ENCODE results near the gene NAV3.

The NAV3 gene

DNA sequence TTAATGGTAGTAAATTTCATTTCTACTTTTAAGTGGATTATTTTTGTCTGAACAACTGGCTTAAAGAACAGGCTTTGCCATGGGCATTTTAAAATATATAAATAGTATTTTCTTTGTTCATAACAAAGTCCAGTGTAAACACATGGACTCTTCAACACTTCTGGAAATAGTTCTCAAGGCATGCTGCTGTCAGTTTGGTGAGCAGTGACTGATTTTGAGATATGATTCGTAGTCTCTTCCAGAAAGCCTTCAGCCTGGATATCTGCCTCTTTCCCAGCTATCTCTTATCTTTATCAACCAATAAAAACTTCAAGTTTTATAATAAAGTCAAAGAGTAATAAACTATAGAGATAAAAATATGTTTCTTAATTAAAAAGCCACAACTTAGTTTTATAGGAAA lies 110.7 kb downstream of the NAV3 start:
- Histone ChIP-seq H3K9ac (ENCODE audit: low read length in 5 of 5) (no peak overlapping the region), H3K27ac (ENCODE audit: low read depth, low read length) (no peak overlapping the region), H3K4me1 (ENCODE audit: control insufficient read depth in 5 of 5, insufficient read depth in 5 of 5, low read length in 5 of 5) (peaks cover 0 to 16% (median 9%) of the 10 kb centered on the region in 5 donors), H3K27me3 (ENCODE audit: control insufficient read depth in 5 of 5, insufficient read depth in 4 of 5, low read length in 5 of 5) (no peaks in the 10 kb centered on the region), H3K4me3 (ENCODE audit: low read depth in 1 of 5, low read length in 5 of 5) (no peak overlapping the region), H3K9me3 (ENCODE audit: control insufficient read depth in 5 of 5, low read length in 5 of 5) (no peaks in the 10 kb centered on the region), H3K36me3 (ENCODE audit: control insufficient read depth in 5 of 5, insufficient read depth in 5 of 5, low read length in 5 of 5) (no peaks in the 10 kb centered on the region)

DNA sequence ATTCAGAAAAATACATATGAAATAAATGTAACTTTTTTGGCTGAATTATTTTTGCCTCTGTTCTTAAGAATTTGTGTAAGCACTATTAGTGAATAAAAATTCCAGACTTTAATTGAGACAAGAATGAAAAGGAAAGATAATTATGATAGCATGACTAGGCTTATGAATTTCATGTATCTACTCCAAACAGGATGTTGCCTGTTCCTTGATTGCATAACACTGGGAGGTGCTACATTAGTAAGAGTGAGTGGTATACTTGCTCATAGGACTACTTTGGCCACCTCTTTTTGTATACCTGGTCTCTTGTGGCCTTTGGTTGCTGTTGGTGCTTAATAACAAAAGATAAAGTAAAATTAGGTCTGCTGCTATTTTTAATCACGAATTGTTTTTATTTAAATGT lies 112.8 kb downstream of the NAV3 start:
- Histone ChIP-seq H3K9ac (ENCODE audit: low read length in 5 of 5) (no peak overlapping the region), H3K9me3 (ENCODE audit: control insufficient read depth in 5 of 5, low read length in 5 of 5) (no peaks in the 10 kb centered on the region), H3K4me1 (ENCODE audit: control insufficient read depth in 5 of 5, insufficient read depth in 5 of 5, low read length in 5 of 5) (peaks cover 0 to 23% (median 10%) of the 10 kb centered on the region in 5 donors), H3K4me3 (ENCODE audit: low read depth in 1 of 5, low read length in 5 of 5) (no peak overlapping the region), H3K27me3 (ENCODE audit: control insufficient read depth in 5 of 5, insufficient read depth in 4 of 5, low read length in 5 of 5) (no peaks in the 10 kb centered on the region), H3K36me3 (ENCODE audit: control insufficient read depth in 5 of 5, insufficient read depth in 5 of 5, low read length in 5 of 5) (no peaks in the 10 kb centered on the region), H3K27ac (ENCODE audit: low read depth, low read length) (no peak overlapping the region)

DNA sequence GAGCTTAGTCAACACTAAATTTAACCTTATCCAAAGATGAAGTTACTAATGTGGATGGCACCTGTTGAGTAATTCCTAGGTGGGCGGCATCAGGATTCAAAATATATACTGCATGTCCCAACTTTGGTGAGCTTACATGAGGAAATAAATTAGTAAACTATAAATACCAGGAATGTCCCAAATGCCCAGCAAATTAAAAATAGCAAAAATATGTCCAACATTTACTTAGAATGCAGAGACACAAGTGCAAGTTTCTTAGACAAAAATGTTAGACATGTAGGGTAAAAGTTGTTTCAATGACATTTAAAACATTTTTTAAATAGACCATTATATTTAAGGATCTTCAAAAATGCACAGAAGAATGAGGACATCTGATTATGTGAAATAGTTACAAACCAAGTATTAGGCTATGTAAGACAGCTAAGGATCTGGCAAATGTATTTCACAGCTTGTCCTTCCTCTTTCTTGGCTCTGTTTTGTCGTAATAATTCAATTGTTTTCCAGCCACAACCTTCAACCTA lies 115.9 kb downstream of the NAV3 start:
- Histone ChIP-seq H3K4me1 (ENCODE audit: control insufficient read depth in 5 of 5, insufficient read depth in 5 of 5, low read length in 5 of 5) (peaks cover 0 to 13% (median 7%) of the 10 kb centered on the region in 5 donors), H3K4me3 (ENCODE audit: low read depth in 1 of 5, low read length in 5 of 5) (no peak overlapping the region), H3K9me3 (ENCODE audit: control insufficient read depth in 5 of 5, low read length in 5 of 5) (no peaks in the 10 kb centered on the region), H3K27me3 (ENCODE audit: control insufficient read depth in 5 of 5, insufficient read depth in 4 of 5, low read length in 5 of 5) (no peaks in the 10 kb centered on the region), H3K36me3 (ENCODE audit: control insufficient read depth in 5 of 5, insufficient read depth in 5 of 5, low read length in 5 of 5) (no peaks in the 10 kb centered on the region), H3K27ac (ENCODE audit: low read depth, low read length) (no peak overlapping the region), H3K9ac (ENCODE audit: low read length in 5 of 5) (no peak overlapping the region)

DNA sequence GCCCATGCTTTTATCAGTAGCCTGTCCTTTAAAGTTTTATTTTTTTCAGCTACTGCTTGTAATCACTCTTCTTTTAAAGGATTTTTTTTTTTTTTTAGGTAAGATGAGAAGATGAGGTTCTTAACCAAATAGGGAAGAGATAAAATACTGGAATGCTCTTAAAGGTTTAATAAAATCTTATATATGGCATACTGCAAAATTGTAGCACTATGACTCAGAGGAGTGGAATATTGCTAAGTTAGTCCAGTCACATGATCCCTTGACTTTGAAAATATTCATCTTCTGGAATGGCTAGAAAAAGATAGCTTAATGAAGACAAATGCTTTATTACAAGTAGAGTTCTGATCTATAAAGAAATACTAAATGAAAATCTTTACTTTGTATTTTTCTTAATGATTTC lies 116.6 kb downstream of the NAV3 start:
- H3K27me3 ChIP-seq (ENCODE audit: control insufficient read depth in 5 of 5, insufficient read depth in 4 of 5, low read length in 5 of 5), result no peaks in the 10 kb centered on the region
- H3K9ac ChIP-seq (ENCODE audit: low read length in 5 of 5), result no peak overlapping the region
- H3K36me3 ChIP-seq (ENCODE audit: control insufficient read depth in 5 of 5, insufficient read depth in 5 of 5, low read length in 5 of 5), result no peaks in the 10 kb centered on the region
- no peaks in the 10 kb centered on the region for H3K9me3 ChIP-seq (ENCODE audit: control insufficient read depth in 5 of 5, low read length in 5 of 5)
- no peak overlapping the region for H3K27ac ChIP-seq (ENCODE audit: low read depth, low read length)
- H3K4me3 ChIP-seq (ENCODE audit: low read depth in 1 of 5, low read length in 5 of 5), result no peak overlapping the region
- H3K4me1 ChIP-seq (ENCODE audit: control insufficient read depth in 5 of 5, insufficient read depth in 5 of 5, low read length in 5 of 5), result peaks cover 0 to 13% (median 7%) of the 10 kb centered on the region in 5 donors

DNA sequence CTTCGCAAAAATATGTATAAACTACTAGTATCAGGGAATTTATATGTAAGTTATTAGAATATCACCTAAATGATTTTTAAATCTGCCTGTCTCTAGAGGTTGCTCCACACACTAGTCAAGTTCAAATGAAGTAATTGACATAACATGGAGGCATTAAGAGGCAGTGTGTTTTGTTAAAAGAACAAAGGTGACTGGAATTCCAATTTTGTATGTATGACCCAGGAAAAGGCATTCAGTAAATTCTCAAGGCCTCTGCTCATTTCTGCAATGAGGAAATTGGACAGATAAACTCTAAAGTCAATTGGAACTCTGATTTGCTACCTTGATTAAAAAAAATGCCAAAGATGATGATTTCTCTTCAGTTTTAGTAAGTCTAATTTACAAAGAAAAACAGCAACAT lies 117.1 kb downstream of the NAV3 start:
- Histone ChIP-seq H3K27ac (ENCODE audit: low read depth, low read length) (no peak overlapping the region), H3K4me1 (ENCODE audit: control insufficient read depth in 5 of 5, insufficient read depth in 5 of 5, low read length in 5 of 5) (peaks cover 0 to 13% (median 6%) of the 10 kb centered on the region in 5 donors), H3K9ac (ENCODE audit: low read length in 5 of 5) (no peak overlapping the region), H3K9me3 (ENCODE audit: control insufficient read depth in 5 of 5, low read length in 5 of 5) (no peaks in the 10 kb centered on the region), H3K27me3 (ENCODE audit: control insufficient read depth in 5 of 5, insufficient read depth in 4 of 5, low read length in 5 of 5) (no peaks in the 10 kb centered on the region), H3K4me3 (ENCODE audit: low read depth in 1 of 5, low read length in 5 of 5) (no peak overlapping the region), H3K36me3 (ENCODE audit: control insufficient read depth in 5 of 5, insufficient read depth in 5 of 5, low read length in 5 of 5) (no peaks in the 10 kb centered on the region)

DNA sequence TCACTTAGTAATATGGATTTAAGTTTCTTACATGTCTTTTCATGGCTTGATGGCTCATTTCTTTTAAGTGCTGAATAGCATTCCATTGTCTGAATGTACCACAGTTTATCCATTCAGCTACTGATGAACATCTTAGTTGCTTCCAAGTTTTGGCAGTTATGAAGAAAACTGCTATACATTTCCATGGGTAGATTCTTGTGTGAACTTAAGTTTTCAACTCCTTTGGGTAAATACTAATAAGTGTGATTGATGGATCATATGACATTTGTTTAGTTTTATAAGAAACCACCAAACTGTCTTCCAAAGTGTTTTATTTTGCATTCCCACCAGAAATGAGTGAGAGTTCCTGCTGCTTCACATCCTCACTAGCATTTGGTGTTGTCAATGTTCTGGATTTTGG lies 119.2 kb downstream of the NAV3 start:
- Histone ChIP-seq H3K36me3 (ENCODE audit: control insufficient read depth in 5 of 5, insufficient read depth in 5 of 5, low read length in 5 of 5) (no peaks in the 10 kb centered on the region), H3K27me3 (ENCODE audit: control insufficient read depth in 5 of 5, insufficient read depth in 4 of 5, low read length in 5 of 5) (no peaks in the 10 kb centered on the region), H3K9me3 (ENCODE audit: control insufficient read depth in 5 of 5, low read length in 5 of 5) (no peaks in the 10 kb centered on the region), H3K4me3 (ENCODE audit: low read depth in 1 of 5, low read length in 5 of 5) (no peak overlapping the region), H3K27ac (ENCODE audit: low read depth, low read length) (no peak overlapping the region), H3K4me1 (ENCODE audit: control insufficient read depth in 5 of 5, insufficient read depth in 5 of 5, low read length in 5 of 5) (peaks cover 0 to 7% (median 0%) of the 10 kb centered on the region in 5 donors), H3K9ac (ENCODE audit: low read length in 5 of 5) (no peak overlapping the region)

DNA sequence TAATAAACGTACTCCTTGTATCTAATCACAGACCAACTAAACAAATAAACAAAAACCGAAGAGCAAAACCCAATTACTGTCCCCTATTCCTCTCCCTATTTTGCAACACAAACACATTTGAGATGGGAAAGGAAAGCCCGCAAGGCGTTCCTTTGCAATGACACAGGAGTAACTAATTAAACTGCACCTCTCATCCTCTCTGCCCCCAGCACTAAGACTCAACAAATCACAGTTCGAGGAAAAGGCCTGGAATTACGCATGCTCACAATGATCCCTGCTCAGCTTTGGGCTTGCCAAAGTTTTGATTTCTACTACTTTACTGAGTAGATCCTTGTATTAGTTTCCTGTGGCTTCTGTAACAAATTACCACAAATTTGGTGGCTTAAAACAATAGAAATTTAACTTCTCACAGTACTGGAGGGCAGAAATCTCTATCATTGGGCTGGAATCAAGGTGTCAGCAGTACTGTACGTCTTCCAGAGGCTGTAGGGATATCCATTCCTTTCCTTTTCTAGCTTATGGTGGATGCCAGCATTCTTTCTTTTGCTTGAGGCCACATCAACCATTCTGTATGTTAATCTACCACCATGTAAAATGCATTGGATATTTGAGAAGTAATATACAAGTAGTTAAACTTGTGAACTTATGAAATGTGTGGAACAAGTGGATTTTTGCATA lies 123.0 kb downstream of the NAV3 start:
- H3K9ac ChIP-seq (ENCODE audit: low read length in 5 of 5), result no peak overlapping the region
- no peaks in the 10 kb centered on the region for H3K9me3 ChIP-seq (ENCODE audit: control insufficient read depth in 5 of 5, low read length in 5 of 5)
- no peaks in the 10 kb centered on the region for H3K36me3 ChIP-seq (ENCODE audit: control insufficient read depth in 5 of 5, insufficient read depth in 5 of 5, low read length in 5 of 5)
- H3K4me1 ChIP-seq (ENCODE audit: control insufficient read depth in 5 of 5, insufficient read depth in 5 of 5, low read length in 5 of 5), result no peaks in the 10 kb centered on the region
- H3K27ac ChIP-seq (ENCODE audit: low read depth, low read length), result no peak overlapping the region
- H3K4me3 ChIP-seq (ENCODE audit: low read depth in 1 of 5, low read length in 5 of 5), result no peak overlapping the region
- no peaks in the 10 kb centered on the region for H3K27me3 ChIP-seq (ENCODE audit: control insufficient read depth in 5 of 5, insufficient read depth in 4 of 5, low read length in 5 of 5)

DNA sequence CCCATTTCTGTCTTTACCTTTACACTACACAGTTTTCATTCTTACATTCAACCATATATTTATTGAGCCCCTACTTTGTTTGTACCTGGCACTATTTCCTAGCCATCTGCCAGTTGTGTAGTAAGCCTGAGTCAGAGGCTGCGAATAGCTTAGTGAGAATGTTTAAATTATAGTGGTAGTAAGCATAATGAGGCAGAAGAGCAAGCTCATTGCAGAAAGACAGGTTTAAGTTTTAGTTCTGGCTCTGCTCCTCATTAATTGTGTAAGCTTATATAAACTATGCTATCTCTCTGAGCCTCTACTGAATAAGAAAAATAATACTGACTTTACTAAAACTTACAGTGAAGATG lies 123.5 kb downstream of the NAV3 start:
- no peaks in the 10 kb centered on the region for H3K4me1 ChIP-seq (ENCODE audit: control insufficient read depth in 5 of 5, insufficient read depth in 5 of 5, low read length in 5 of 5)
- H3K36me3 ChIP-seq (ENCODE audit: control insufficient read depth in 5 of 5, insufficient read depth in 5 of 5, low read length in 5 of 5), result no peaks in the 10 kb centered on the region
- H3K27ac ChIP-seq (ENCODE audit: low read depth, low read length), result no peak overlapping the region
- H3K27me3 ChIP-seq (ENCODE audit: control insufficient read depth in 5 of 5, insufficient read depth in 4 of 5, low read length in 5 of 5), result no peaks in the 10 kb centered on the region
- no peaks in the 10 kb centered on the region for H3K9me3 ChIP-seq (ENCODE audit: control insufficient read depth in 5 of 5, low read length in 5 of 5)
- no peak overlapping the region for H3K9ac ChIP-seq (ENCODE audit: low read length in 5 of 5)
- no peak overlapping the region for H3K4me3 ChIP-seq (ENCODE audit: low read depth in 1 of 5, low read length in 5 of 5)

DNA sequence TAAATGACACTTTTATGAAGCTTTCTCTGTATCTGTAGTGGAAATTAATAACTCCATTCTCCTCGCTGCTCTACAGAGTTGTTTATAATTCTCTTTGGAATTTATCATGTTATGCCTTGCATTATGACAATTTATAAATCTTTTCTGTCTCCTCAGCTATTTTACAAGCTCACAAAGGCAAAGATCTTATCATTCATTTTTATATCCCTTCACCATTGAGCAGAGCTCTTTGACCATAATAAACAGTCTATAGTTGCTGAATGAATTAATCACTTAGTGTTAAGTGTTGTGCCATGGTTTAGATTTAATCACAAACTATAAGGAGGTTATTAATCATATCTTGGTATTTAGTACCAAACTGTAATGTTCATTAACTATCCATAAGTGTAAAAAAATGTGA lies 126.4 kb downstream of the NAV3 start:
- H3K9ac ChIP-seq (ENCODE audit: low read length in 5 of 5), result no peak overlapping the region
- no peaks in the 10 kb centered on the region for H3K27me3 ChIP-seq (ENCODE audit: control insufficient read depth in 5 of 5, insufficient read depth in 4 of 5, low read length in 5 of 5)
- no peaks in the 10 kb centered on the region for H3K4me1 ChIP-seq (ENCODE audit: control insufficient read depth in 5 of 5, insufficient read depth in 5 of 5, low read length in 5 of 5)
- no peak overlapping the region for H3K27ac ChIP-seq (ENCODE audit: low read depth, low read length)
- H3K9me3 ChIP-seq (ENCODE audit: control insufficient read depth in 5 of 5, low read length in 5 of 5), result no peaks in the 10 kb centered on the region
- no peaks in the 10 kb centered on the region for H3K36me3 ChIP-seq (ENCODE audit: control insufficient read depth in 5 of 5, insufficient read depth in 5 of 5, low read length in 5 of 5)
- no peak overlapping the region for H3K4me3 ChIP-seq (ENCODE audit: low read depth in 1 of 5, low read length in 5 of 5)

DNA sequence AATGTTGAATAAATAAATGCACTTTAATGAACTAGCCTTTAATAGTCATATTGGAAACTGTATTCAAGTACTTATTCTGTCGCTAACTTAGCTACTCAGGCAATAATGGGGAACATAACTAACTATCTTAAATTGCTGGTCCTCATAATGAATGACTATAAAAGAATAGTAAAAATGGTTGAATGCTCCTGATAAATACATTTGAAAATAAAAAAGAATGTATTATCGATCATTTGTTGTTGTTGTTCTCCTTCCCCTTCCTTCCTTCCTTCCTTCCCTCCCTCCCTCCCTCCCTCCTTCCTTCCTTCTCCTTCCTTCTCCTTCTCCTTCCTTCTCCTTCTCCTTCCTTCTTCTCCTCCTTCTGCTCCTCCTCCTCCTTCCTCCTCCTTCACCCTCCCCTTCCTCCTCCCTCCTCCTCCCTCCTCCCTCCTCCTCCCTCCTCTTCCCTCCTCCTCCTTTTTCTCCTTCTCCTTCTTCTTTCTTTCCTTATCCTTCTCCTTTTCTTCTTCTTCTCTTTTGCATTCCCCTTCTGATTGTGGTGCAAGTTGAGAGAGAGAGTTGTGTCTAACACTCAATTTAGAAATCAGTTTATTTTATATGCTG lies 133.0 kb downstream of the NAV3 start:
- Histone ChIP-seq H3K9ac (ENCODE audit: low read length in 5 of 5) (no peak overlapping the region), H3K9me3 (ENCODE audit: control insufficient read depth in 5 of 5, low read length in 5 of 5) (no peaks in the 10 kb centered on the region), H3K27me3 (ENCODE audit: control insufficient read depth in 5 of 5, insufficient read depth in 4 of 5, low read length in 5 of 5) (no peaks in the 10 kb centered on the region), H3K4me1 (ENCODE audit: control insufficient read depth in 5 of 5, insufficient read depth in 5 of 5, low read length in 5 of 5) (no peaks in the 10 kb centered on the region), H3K36me3 (ENCODE audit: control insufficient read depth in 5 of 5, insufficient read depth in 5 of 5, low read length in 5 of 5) (no peaks in the 10 kb centered on the region), H3K27ac (ENCODE audit: low read depth, low read length) (no peak overlapping the region), H3K4me3 (ENCODE audit: low read depth in 1 of 5, low read length in 5 of 5) (no peak overlapping the region)
